Adipocyte (in vitro differentiated cells): Measurements from ENCODE around the gene DLGAP1.

ENCODE experiments used
- DNase-seq: peaks from one replicate; pipeline ENCODE4 v3.0.0-alpha.2; 2015; ENCODE audit warnings: low read depth
- H3K27me3 ChIP-seq: replicated peaks from 2 replicates; pipeline ENCODE4 v1.7.0; 2013; ENCODE audit warnings: mild to moderate bottlenecking, low read length, moderate library complexity; ENCODE audit not compliant: control insufficient read depth, insufficient read depth
- H3K36me3 ChIP-seq: 2 replicates; pipeline ENCODE4 v1.7.0; 2013; ENCODE audit warnings: low read length, mild to moderate bottlenecking, moderate library complexity; ENCODE audit not compliant: control insufficient read depth, insufficient read depth, severe bottlenecking
- H3K4me1 ChIP-seq: 2 replicates; pipeline ENCODE4 v1.7.0; 2013; ENCODE audit warnings: mild to moderate bottlenecking, low read length, moderate library complexity; ENCODE audit not compliant: control insufficient read depth, insufficient read depth
- H3K4me3 ChIP-seq: 2 replicates; pipeline ENCODE4 v1.7.0; 2013; ENCODE audit warnings: mild to moderate bottlenecking, low read length, moderate library complexity
- H3K9ac ChIP-seq: 2 replicates; pipeline ENCODE4 v1.7.0; 2013; ENCODE audit warnings: mild to moderate bottlenecking, low read length, moderate library complexity
- H3K9me3 ChIP-seq: 2 replicates; pipeline ENCODE4 v1.7.0; 2013; ENCODE audit warnings: mild to moderate bottlenecking, low read length, moderate library complexity; ENCODE audit not compliant: control insufficient read depth

The DLGAP1 gene

GRCh38 chr18:3508576-3509549 lies 946.2 kb downstream of the DLGAP1 start:
- H3K4me3 ChIP-seq = no peak overlapping the region
- no peaks in the 10 kb centered on the region for H3K9me3 ChIP-seq
- H3K4me1 ChIP-seq = peaks cover 15% of the 10 kb centered on the region
- no peaks in the 10 kb centered on the region for H3K27me3 ChIP-seq
- H3K36me3 ChIP-seq = no peaks in the 10 kb centered on the region
- no peak for DNase-seq
- no peak overlapping the region for H3K9ac ChIP-seq

GRCh38 chr18:3504637-3505036 lies 950.5 kb downstream of the DLGAP1 start:
- Histone ChIP-seq H3K27me3 (no peaks in the 10 kb centered on the region), H3K4me1 (no peaks in the 10 kb centered on the region), H3K4me3 (no peak overlapping the region), H3K9me3 (no peaks in the 10 kb centered on the region), H3K36me3 (no peaks in the 10 kb centered on the region), H3K9ac (no peak overlapping the region)
- no peak for DNase-seq

- no peaks in the 10 kb centered on the region for H3K36me3 ChIP-seq
- no peaks in the 10 kb centered on the region for H3K27me3 ChIP-seq
- H3K4me1 ChIP-seq = no peaks in the 10 kb centered on the region
- no peaks in the 10 kb centered on the region for H3K9me3 ChIP-seq
- no peak overlapping the region for H3K4me3 ChIP-seq
- DNase-seq = no peak
- H3K9ac ChIP-seq = no peak overlapping the region
Measured at GRCh38 chr18:3502650-3503049, 952.5 kb downstream of the DLGAP1 start.

- no peak for DNase-seq
- H3K36me3 ChIP-seq = no peaks in the 10 kb centered on the region
- H3K27me3 ChIP-seq = no peaks in the 10 kb centered on the region
- no peaks in the 10 kb centered on the region for H3K4me1 ChIP-seq
- no peak overlapping the region for H3K9ac ChIP-seq
- no peaks in the 10 kb centered on the region for H3K9me3 ChIP-seq
- H3K4me3 ChIP-seq = no peak overlapping the region
Measured at GRCh38 chr18:3500016-3500415, 955.1 kb downstream of the DLGAP1 start.

GRCh38 chr18:3499501-3499900 lies 955.6 kb downstream of the DLGAP1 start:
- Histone ChIP-seq H3K9me3 (no peaks in the 10 kb centered on the region), H3K9ac (peak overlapping the region; percentile 54), H3K4me1 (no peaks in the 10 kb centered on the region), H3K27me3 (no peaks in the 10 kb centered on the region), H3K36me3 (no peaks in the 10 kb centered on the region), H3K4me3 (peak overlapping the region; percentile 78)
- no peak for DNase-seq

GRCh38 chr18:3498698-3499471 lies 956.2 kb downstream of the DLGAP1 start:
- DNase-seq = peak; percentile 41
- Histone ChIP-seq H3K27me3 (no peaks in the 10 kb centered on the region), H3K9ac (peak overlapping the region; percentile 54), H3K9me3 (no peaks in the 10 kb centered on the region), H3K4me1 (no peaks in the 10 kb centered on the region), H3K4me3 (peak overlapping the region; percentile 78), H3K36me3 (no peaks in the 10 kb centered on the region)

GRCh38 chr18:3495691-3496430 lies 959.2 kb downstream of the DLGAP1 start:
- H3K4me3 ChIP-seq = no peak overlapping the region
- no peaks in the 10 kb centered on the region for H3K27me3 ChIP-seq
- no peaks in the 10 kb centered on the region for H3K36me3 ChIP-seq
- DNase-seq = peak; percentile 8
- H3K9ac ChIP-seq = no peak overlapping the region
- H3K4me1 ChIP-seq = no peaks in the 10 kb centered on the region
- H3K9me3 ChIP-seq = no peaks in the 10 kb centered on the region

GRCh38 chr18:3494569-3494968 lies 960.5 kb downstream of the DLGAP1 start:
- no peaks in the 10 kb centered on the region for H3K36me3 ChIP-seq
- no peaks in the 10 kb centered on the region for H3K9me3 ChIP-seq
- H3K27me3 ChIP-seq = no peaks in the 10 kb centered on the region
- H3K9ac ChIP-seq = no peak overlapping the region
- no peak for DNase-seq
- H3K4me1 ChIP-seq = no peaks in the 10 kb centered on the region
- H3K4me3 ChIP-seq = no peak overlapping the region

GRCh38 chr18:3494245-3494526 lies 960.9 kb downstream of the DLGAP1 start:
- no peaks in the 10 kb centered on the region for H3K27me3 ChIP-seq
- H3K9ac ChIP-seq = no peak overlapping the region
- H3K4me3 ChIP-seq = no peak overlapping the region
- H3K9me3 ChIP-seq = no peaks in the 10 kb centered on the region
- H3K36me3 ChIP-seq = no peaks in the 10 kb centered on the region
- no peaks in the 10 kb centered on the region for H3K4me1 ChIP-seq
- DNase-seq = no peak

GRCh38 chr18:3493501-3494244 lies 961.4 kb downstream of the DLGAP1 start:
- H3K4me3 ChIP-seq = no peak overlapping the region
- no peaks in the 10 kb centered on the region for H3K36me3 ChIP-seq
- H3K27me3 ChIP-seq = no peaks in the 10 kb centered on the region
- no peak overlapping the region for H3K9ac ChIP-seq
- no peaks in the 10 kb centered on the region for H3K4me1 ChIP-seq
- no peaks in the 10 kb centered on the region for H3K9me3 ChIP-seq
- DNase-seq = no peak
